Measurements from ENCODE around the gene MCF2L. TPM values are rescaled to one million over a fixed set of nuclear protein-coding genes. Genes with fewer than 3 reads are reported as not detected.

The MCF2L gene
- total and polyA plus RNA-seq, 10 of the 15 experiments (the other 5 are each of a cell fraction or from before 2014, with no cell fraction given): 0.06 to 1.1 (median 0.21) TPM; not detected in 2

- no peak overlapping the region for H3K27ac ChIP-seq (ENCODE audit: control insufficient read depth, insufficient read depth)
- H3K9ac ChIP-seq (ENCODE audit: control insufficient read depth, insufficient read depth, low read length): no peak overlapping the region
- no peaks in the 10 kb centered on the region for H3K4me1 ChIP-seq (ENCODE audit: control insufficient read depth, insufficient read depth, low read length)
- no peaks in the 10 kb centered on the region for H4K20me1 ChIP-seq (ENCODE audit: control insufficient read depth, insufficient read depth)
- no peak for TF ChIP-seq MYC (IDR thresholded peaks at IDR 0.05; ENCODE audit: insufficient read depth, insufficient read length, insufficient replicate concordance, low read length, severe bottlenecking)
- no peak for TF ChIP-seq CREB1 (IDR thresholded peaks at IDR 0.05; ENCODE audit: low read depth)
- TF ChIP-seq ZNF622 (IDR thresholded peaks at IDR 0.05): no peak
- TF ChIP-seq HCFC1 (IDR thresholded peaks at IDR 0.05; ENCODE audit: low read length): no peak
- TF ChIP-seq KDM1A (IDR thresholded peaks at IDR 0.05; ENCODE audit: borderline replicate concordance): no peak
- no peak for TF ChIP-seq RAD51 (IDR thresholded peaks at IDR 0.05)
- TF ChIP-seq NFYB (IDR thresholded peaks at IDR 0.05; ENCODE audit: insufficient read depth, low read depth, low read length): no peak
- no peak for TF ChIP-seq ATF7 (IDR thresholded peaks at IDR 0.05; ENCODE audit: low read depth)
- no peak for TF ChIP-seq CHD1 (IDR thresholded peaks at IDR 0.05; ENCODE audit: low read depth, low read length)
- BruUV-seq (replicated peaks): no TSS peak
- H3K36me3 ChIP-seq (ENCODE audit: control insufficient read depth in 2 of 2, insufficient read depth in 2 of 2, low read length in 1 of 2): no peaks in the 10 kb centered on the region
- RAD21 ChIA-PET (ENCODE audit: unreplicated experiment): no interaction called here
- no peak for DNase-seq (ENCODE audit: low read depth, low spot score)
- H3K4me2 ChIP-seq (ENCODE audit: control insufficient read depth, insufficient read depth): no peak overlapping the region
- H2AFZ ChIP-seq (ENCODE audit: control insufficient read depth, low read depth, low read length): no peak overlapping the region
- WGBS (ENCODE audit: insufficient coverage, insufficient replicate concordance, low lambda C conversion rate, missing lambda C conversion rate): 17% methylated on average over 11 of the region's 11 CpGs
- POLR2A ChIA-PET: no interaction called here
- H3K9me3 ChIP-seq (replicated peaks; ENCODE audit: control insufficient read depth, insufficient read depth, low read length): no peaks in the 10 kb centered on the region
- SMC1A ChIA-PET (ENCODE audit: uncharacterized antibody, unreplicated experiment): no interaction called here
- no peak for ATAC-seq
- in situ Hi-C loops (cut with MboI): no loop called here
- CTCF ChIA-PET: no interaction called here
- no peaks in the 10 kb centered on the region for H3K79me2 ChIP-seq (ENCODE audit: control insufficient read depth, insufficient read depth, low read length)
- no peak for FAIRE-seq
- peaks cover 0 to 4% of the 10 kb centered on the region in 2 experiments; a peak in 2 of 4 replicates for H3K27me3 ChIP-seq (replicated peaks in 1 of 2; ENCODE audit: control insufficient read depth in 2 of 2, insufficient read depth in 2 of 2, low read length in 1 of 2)
- H3K4me3 ChIP-seq: no peak overlapping the region
- intact Hi-C loops (cut with micrococcal nuclease; ENCODE audit: unreplicated experiment): no loop called here
Observed at GRCh38 chr13:112963641-112964040, 5.4 kb upstream of the MCF2L start.

- H3K79me2 ChIP-seq (ENCODE audit: control insufficient read depth, insufficient read depth, low read length): no peaks in the 10 kb centered on the region
- no peak overlapping the region for H3K27ac ChIP-seq (ENCODE audit: control insufficient read depth, insufficient read depth)
- no peak overlapping the region for H3K4me3 ChIP-seq
- no TSS peak for BruUV-seq (replicated peaks)
- intact Hi-C loops (cut with micrococcal nuclease; ENCODE audit: unreplicated experiment): no loop called here
- no peaks in the 10 kb centered on the region for H3K9me3 ChIP-seq (replicated peaks; ENCODE audit: control insufficient read depth, insufficient read depth, low read length)
- H3K27me3 ChIP-seq (replicated peaks in 1 of 2; ENCODE audit: control insufficient read depth in 2 of 2, insufficient read depth in 2 of 2, low read length in 1 of 2): peaks cover 0 to 4% of the 10 kb centered on the region in 2 experiments; a peak in 2 of 4 replicates
- no peaks in the 10 kb centered on the region for H4K20me1 ChIP-seq (ENCODE audit: control insufficient read depth, insufficient read depth)
- RAD21 ChIA-PET (ENCODE audit: unreplicated experiment): no interaction called here
- ATAC-seq: no peak
- no peak overlapping the region for H2AFZ ChIP-seq (ENCODE audit: control insufficient read depth, low read depth, low read length)
- H3K9ac ChIP-seq (ENCODE audit: control insufficient read depth, insufficient read depth, low read length): no peak overlapping the region
- WGBS (ENCODE audit: insufficient coverage, insufficient replicate concordance, low lambda C conversion rate, missing lambda C conversion rate): 17% methylated on average over 12 of the region's 12 CpGs
- CTCF ChIA-PET: interaction anchor here (0.7 kb wide), 1 partner anchor 1211 kb away, joined by 3 read pairs; no protein-coding TSS in a partner anchor
- no peak for DNase-seq (ENCODE audit: low read depth, low spot score)
- no peak for FAIRE-seq
- no peaks in the 10 kb centered on the region for H3K4me1 ChIP-seq (ENCODE audit: control insufficient read depth, insufficient read depth, low read length)
- H3K36me3 ChIP-seq (ENCODE audit: control insufficient read depth in 2 of 2, insufficient read depth in 2 of 2, low read length in 1 of 2): no peaks in the 10 kb centered on the region
- in situ Hi-C loops (cut with MboI): no loop called here
- H3K4me2 ChIP-seq (ENCODE audit: control insufficient read depth, insufficient read depth): no peak overlapping the region
- SMC1A ChIA-PET (ENCODE audit: uncharacterized antibody, unreplicated experiment): no interaction called here
- POLR2A ChIA-PET: interaction anchor here (0.6 kb wide), 1 partner anchor 396 kb away, joined by 4 read pairs; no protein-coding TSS in a partner anchor
- TF ChIP-seq GATAD2B (conservative IDR thresholded peaks at IDR 0.05; ENCODE audit: low read depth) (no peak), CREM (IDR thresholded peaks at IDR 0.05; ENCODE audit: low read depth) (no peak), HDAC6 (IDR thresholded peaks at IDR 0.05; ENCODE audit: unreplicated experiment) (no peak), SKIL (IDR thresholded peaks at IDR 0.05; ENCODE audit: low read depth, poor library complexity, severe bottlenecking) (no peak), FOXM1 (IDR thresholded peaks at IDR 0.05; ENCODE audit: low read depth, low read length) (no peak), CHD4 (IDR thresholded peaks at IDR 0.05) (no peak), STAT1 (conservative IDR thresholded peaks at IDR 0.05) (no peak), SREBF1 (IDR thresholded peaks at IDR 0.05; ENCODE audit: low read length) (no peak), RBBP5 (conservative IDR thresholded peaks at IDR 0.05) (no peak), PAX8 (IDR thresholded peaks at IDR 0.05) (no peak), CHD2 (IDR thresholded peaks at IDR 0.05; ENCODE audit: borderline replicate concordance, low read depth, low read length) (no peak)
Observed at GRCh38 chr13:112964971-112965492, 4.0 kb upstream of the MCF2L start.
